T-cell (primary cell): ENCODE measurements around the gene TRIM41. TPM values are rescaled to one million over a fixed set of nuclear protein-coding genes. Genes with fewer than 3 reads are reported as not detected.
"Not testable (repeated sequence)": the region's sequence is repeated elsewhere in the genome, so short reads cannot be mapped to it uniquely, and the experiment has no call there.

Experiments
- ATAC-seq, 4 experiments: fragments of 200-7000 bp in 3 of 4; fragments of 150-1000 bp in 1 of 4; cut with Tn5 transposase; replicated peaks in 1 of 4; 1 replicate in 3 of 4; 2 replicates in 1 of 4; pipeline ENCODE4 v1.10.0; 2021; ENCODE audit warnings: moderate library complexity in 3 of 4, mild to moderate bottlenecking in 2 of 4, moderate number of reproducible peaks in 1 of 4
- CTCF ChIA-PET, 2 donors: fragments of 300-600 bp; sonication (Branson Sonifier 250); formaldehyde crosslinking; loops; one replicate each; lab custom pipeline; 2022; ENCODE audit warnings: antibody characterized with exemption in 2 of 2; lab: Charles Lee
- POLR2A ChIA-PET, 2 donors: fragments of 300-600 bp; sonication (Branson Sonifier 250); formaldehyde crosslinking; loops; one replicate each; lab custom pipeline; 2022; ENCODE audit warnings: antibody characterized with exemption in 2 of 2; lab: Charles Lee
- DNase-seq, 35 experiments: peaks; one replicate each; pipeline versions ENCODE4 v3.0.0 to v3.0.0-alpha.2; 2013 to 2023
- H3K27ac ChIP-seq: one replicate; pipeline ENCODE4 v1.5.1; 2013; ENCODE audit warnings: low read length
- H3K27me3 ChIP-seq, 2 experiments: replicated peaks in 1 of 2; 1 replicate in 1 of 2; 2 replicates in 1 of 2; pipeline versions ENCODE4 v1.6.1 to v1.7.0; 2013; ENCODE audit warnings: low read length in 1 of 2, mixed read lengths in 1 of 2; ENCODE audit not compliant: control insufficient read depth in 2 of 2, insufficient read depth in 2 of 2; ENCODE audit errors: extremely low read depth in 1 of 2
- H3K36me3 ChIP-seq, 2 donors: 1 replicate in 1 of 2; 2 replicates in 1 of 2; pipeline versions ENCODE4 v1.6.1 to v1.7.0; 2013; ENCODE audit warnings: low read length in 1 of 2; ENCODE audit not compliant: control insufficient read depth in 2 of 2, insufficient read depth in 1 of 2; ENCODE audit errors: extremely low read depth in 1 of 2
- H3K4me1 ChIP-seq, 2 experiments: 1 replicate in 1 of 2; 2 replicates in 1 of 2; pipeline versions ENCODE4 v1.6.1 to v1.7.0; 2013; ENCODE audit warnings: low read length in 2 of 2, mixed read lengths in 1 of 2; ENCODE audit not compliant: insufficient read depth in 2 of 2, control insufficient read depth in 1 of 2; ENCODE audit errors: extremely low read depth in 1 of 2
- H3K4me3 ChIP-seq, 2 donors: 1 replicate in 1 of 2; 2 replicates in 1 of 2; pipeline versions ENCODE4 v1.5.1 to v1.7.0; 2013; ENCODE audit warnings: mild to moderate bottlenecking in 2 of 2, low read length in 1 of 2, moderate library complexity in 1 of 2; ENCODE audit not compliant: control insufficient read depth in 1 of 2; ENCODE audit errors: extremely low read depth in 1 of 2
- H3K9me3 ChIP-seq: 2 replicates; pipeline ENCODE4 v1.7.0; 2013
- H3K27ac Mint-ChIP-seq, 2 donors: one replicate each; pipeline ENCODE4 v1.8.0; 2020 to 2021; ENCODE audit warnings: mild to moderate bottlenecking in 2 of 2, mixed read lengths in 2 of 2
- H3K27me3 Mint-ChIP-seq, 2 donors: one replicate each; pipeline ENCODE4 v1.8.0; 2021 to 2022; ENCODE audit warnings: mixed read lengths in 2 of 2
- H3K36me3 Mint-ChIP-seq: one replicate; pipeline ENCODE4 v1.8.0; 2021; ENCODE audit warnings: mixed read lengths
- H3K4me1 Mint-ChIP-seq, 3 donors: one replicate each; pipeline ENCODE4 v1.8.0; 2020 to 2022; ENCODE audit warnings: mixed read lengths in 3 of 3, mild to moderate bottlenecking in 1 of 3
- H3K4me3 Mint-ChIP-seq, 3 donors: one replicate each; pipeline ENCODE4 v1.8.0; 2020 to 2022; ENCODE audit warnings: mild to moderate bottlenecking in 3 of 3, mixed read lengths in 3 of 3, moderate library complexity in 3 of 3
- H3K9me3 Mint-ChIP-seq, 3 donors: one replicate each; pipeline ENCODE4 v1.8.0; 2020 to 2022; ENCODE audit warnings: mixed read lengths in 3 of 3
- whole genome bisulfite sequencing: methylation state at CpG from one replicate; pipeline ENCODE4 v1.1.5; 2013; ENCODE audit warnings: missing lambda C conversion rate; ENCODE audit not compliant: insufficient coverage; 5-methylcytosine and 5-hydroxymethylcytosine counted together
- total RNA-seq, 35 experiments: library from RNA in 6 of 35; stranded (reverse) in 6 of 35; fragments of 120-200 nt in 1 of 35; gene quantifications; one replicate each; pipeline versions ENCODE4 v1.2.1 to v1.2.4 and lab custom pipeline; 2013 to 2026

The TRIM41 gene
- total RNA-seq, 5 donors from 2014 or later (not counting 1 experiment from before 2014, with no cell fraction given), result 32.2 to 46.2 (median 36.7) TPM

DNA sequence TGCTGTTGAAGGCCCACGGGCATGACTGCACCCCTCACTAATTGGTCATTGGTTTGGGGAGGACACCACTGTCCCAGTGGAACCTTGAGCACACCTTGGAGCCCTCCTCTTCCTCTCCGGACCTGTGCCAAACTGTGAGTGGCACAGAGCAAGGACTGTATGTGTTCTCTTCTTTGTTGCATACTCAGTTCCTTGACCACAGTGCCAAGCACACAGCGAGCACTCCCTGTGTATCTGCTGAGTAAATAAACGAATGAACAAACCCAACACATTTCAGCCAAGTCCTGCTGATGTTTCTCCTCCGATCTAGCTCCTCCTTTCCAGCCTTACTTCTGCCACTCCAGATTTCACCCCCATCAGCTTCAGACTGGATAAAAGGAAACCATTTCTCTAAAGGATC, 40.6 kb downstream of the TRIM41 start:
- Mint-ChIP-seq H3K9me3 (no peaks in the 10 kb centered on the region), H3K4me1 (peaks cover 24 to 29% (median 29%) of the 10 kb centered on the region in 3 donors), H3K27me3 (no peaks in the 10 kb centered on the region), H3K27ac (peak overlapping the region in 1 of 2 donors; percentile 44), H3K4me3 (peak overlapping the region in 2 of 3 donors; percentile 22 to 99), H3K36me3 (peaks cover 8% of the 10 kb centered on the region)
- POLR2A ChIA-PET, result no interaction called here
- peaks cover 9 to 17% of the 10 kb centered on the region in 2 donors for H3K36me3 ChIP-seq
- ATAC-seq (no peak), DNase-seq (no peak)
- no peaks in the 10 kb centered on the region for H3K27me3 ChIP-seq
- CTCF ChIA-PET, result no interaction called here
- no peak overlapping the region for H3K4me3 ChIP-seq
- 78% methylated on average over 5 of the region's 5 CpGs for WGBS
- H3K27ac ChIP-seq, result no peak overlapping the region
- H3K9me3 ChIP-seq, result no peaks in the 10 kb centered on the region
- H3K4me1 ChIP-seq, result peaks cover 17 to 29% of the 10 kb centered on the region in 2 experiments

GRCh38 chr5:181265092-181265671, 42.1 kb downstream of the TRIM41 start:
- peaks cover 2 to 14% of the 10 kb centered on the region in 2 experiments for H3K4me1 ChIP-seq
- H3K4me3 ChIP-seq, result no peak overlapping the region
- POLR2A ChIA-PET, result no interaction called here
- Mint-ChIP-seq H3K27ac (no peak overlapping the region), H3K27me3 (no peaks in the 10 kb centered on the region), H3K36me3 (peaks cover 8% of the 10 kb centered on the region), H3K9me3 (no peaks in the 10 kb centered on the region), H3K4me3 (no peak overlapping the region), H3K4me1 (peaks cover 9 to 14% (median 13%) of the 10 kb centered on the region in 3 donors)
- H3K9me3 ChIP-seq, result no peaks in the 10 kb centered on the region
- no peaks in the 10 kb centered on the region for H3K27me3 ChIP-seq
- peak in 2 of 35 experiments; percentile 17 to 48 for DNase-seq
- ATAC-seq, result no peak
- H3K27ac ChIP-seq, result no peak overlapping the region
- CTCF ChIA-PET, result interaction anchor here in 1 of 2 donors (0.7 kb wide), 2 partner anchors 72 to 549 kb away, joined by 3 to 4 read pairs; no protein-coding TSS in a partner anchor
- WGBS, result 85% methylated on average over 6 of the region's 18 CpGs
- H3K36me3 ChIP-seq, result peaks cover 9 to 17% of the 10 kb centered on the region in 2 donors

GRCh38 chr5:181267291-181267904, 44.3 kb downstream of the TRIM41 start:
- H3K27me3 Mint-ChIP-seq, H3K27ac Mint-ChIP-seq, POLR2A ChIA-PET, H3K27me3 ChIP-seq, H3K4me1 Mint-ChIP-seq, H3K4me1 ChIP-seq, H3K4me3 ChIP-seq, H3K4me3 Mint-ChIP-seq, H3K9me3 ChIP-seq, ATAC-seq, CTCF ChIA-PET, H3K36me3 Mint-ChIP-seq, H3K9me3 Mint-ChIP-seq, H3K27ac ChIP-seq, DNase-seq: not testable (repeated sequence)
- H3K36me3 ChIP-seq, result peaks cover 9 to 17% of the 10 kb centered on the region in 2 donors
- WGBS, result 79% methylated on average over 6 of the region's 8 CpGs

GRCh38 chr5:181267907-181268306, 44.8 kb downstream of the TRIM41 start:
- H3K4me3 Mint-ChIP-seq, H3K4me1 Mint-ChIP-seq, H3K9me3 ChIP-seq, H3K4me1 ChIP-seq, POLR2A ChIA-PET, H3K27ac Mint-ChIP-seq, ATAC-seq, H3K9me3 Mint-ChIP-seq, DNase-seq, H3K27me3 ChIP-seq, H3K27me3 Mint-ChIP-seq, CTCF ChIA-PET, H3K4me3 ChIP-seq, H3K36me3 Mint-ChIP-seq, H3K27ac ChIP-seq: not testable (repeated sequence)
- H3K36me3 ChIP-seq, result peaks cover 9 to 16% of the 10 kb centered on the region in 2 donors
- 81% methylated on average over 3 of the region's 12 CpGs for WGBS

- Histone ChIP-seq H3K27me3 (no peaks in the 10 kb centered on the region), H3K4me1 (no peaks in the 10 kb centered on the region), H3K27ac (no peak overlapping the region), H3K9me3 (no peaks in the 10 kb centered on the region), H3K4me3 (no peak overlapping the region), H3K36me3 (no peaks in the 10 kb centered on the region)
- ATAC-seq (no peak), DNase-seq (no peak)
- WGBS, result no CpG with 5 or more reads among the region's 3 CpGs
- Mint-ChIP-seq H3K27me3 (no peaks in the 10 kb centered on the region), H3K9me3 (no peaks in the 10 kb centered on the region), H3K27ac (no peak overlapping the region), H3K36me3 (no peaks in the 10 kb centered on the region), H3K4me1 (no peaks in the 10 kb centered on the region), H3K4me3 (no peak overlapping the region)
- ChIA-PET POLR2A (no interaction called here), CTCF (no interaction called here)
Measured at GRCh38 chr5:181271081-181271480, 48.0 kb downstream of the TRIM41 start.

DNA sequence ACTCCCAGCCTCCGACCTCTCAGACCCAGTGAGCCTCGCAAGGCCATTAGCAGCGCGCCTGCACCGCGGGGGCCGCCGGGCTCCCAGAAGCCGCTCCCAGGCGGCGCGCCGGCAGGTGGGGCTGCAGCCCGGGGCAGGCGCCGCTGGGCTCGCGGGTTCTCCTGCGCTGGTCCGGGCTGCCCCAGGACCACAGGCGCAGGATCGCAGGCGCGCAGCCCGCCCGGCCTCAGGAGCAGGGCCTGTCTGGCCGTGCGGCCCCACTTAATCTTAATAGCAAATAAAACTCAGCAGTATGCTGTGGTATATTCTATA, 50.3 kb downstream of the TRIM41 start:
- H3K36me3 Mint-ChIP-seq, H3K4me1 ChIP-seq, H3K27ac ChIP-seq, POLR2A ChIA-PET, H3K9me3 ChIP-seq, H3K4me3 Mint-ChIP-seq, ATAC-seq, DNase-seq, H3K27ac Mint-ChIP-seq, H3K4me3 ChIP-seq, H3K9me3 Mint-ChIP-seq, H3K36me3 ChIP-seq, H3K4me1 Mint-ChIP-seq, CTCF ChIA-PET, H3K27me3 ChIP-seq, H3K27me3 Mint-ChIP-seq: not testable (repeated sequence)
- WGBS, result 49% methylated on average over 13 of the region's 28 CpGs
